Thyroid gland (tissue), 4 donors: ENCODE measurements around the gene ACMSD.

Experiments used
- CTCF ChIP-seq, 6 experiments: fragments of 200-600 bp in 3 of 6; fragments of 450-650 bp in 3 of 6; sonication (generic) in 3 of 6; IDR thresholded peaks; one replicate each; pipeline ENCODE4 v1.5.1; 2016 to 2019; ENCODE audit warnings: antibody characterized with exemption in 6 of 6, mild to moderate bottlenecking in 2 of 6, inconsistent platforms in 1 of 6, moderate library complexity in 1 of 6
- POLR2A ChIP-seq, 2 donors: fragments of 450-650 bp; IDR thresholded peaks; one replicate each; pipeline ENCODE4 v1.6.1; 2017; ENCODE audit warnings: antibody characterized with exemption in 2 of 2, mild to moderate bottlenecking in 2 of 2, moderate library complexity in 1 of 2

GRCh38 chr2:134845028-134845427 lies 6.6 kb downstream of the ACMSD start:
- no peak for TF ChIP-seq CTCF (IDR thresholded peaks at IDR 0.05)
- TF ChIP-seq POLR2A (IDR thresholded peaks at IDR 0.05), result no peak
